Hepatocyte (in vitro differentiated cells): ENCODE measurements around the gene PKD2L2. TPM values are rescaled to one million over a fixed set of nuclear protein-coding genes. Genes with fewer than 3 reads are reported as not detected.

Source experiments
- DNase-seq: peaks from one replicate; pipeline ENCODE4 v3.0.0-alpha.2; 2016; ENCODE audit warnings: low spot score
- H2AFZ ChIP-seq: fragments of 200-600 bp; sonication (generic); 2 replicates; pipeline ENCODE4 v1.6.0; 2016; ENCODE audit warnings: antibody characterized with exemption, mild to moderate bottlenecking
- H3K27ac ChIP-seq: fragments of 200-600 bp; sonication (generic); 2 replicates; pipeline ENCODE4 v1.5.1; 2016; ENCODE audit warnings: mild to moderate bottlenecking
- H3K27me3 ChIP-seq: fragments of 200-600 bp; sonication (generic); 2 replicates; pipeline ENCODE4 v1.6.1; 2016
- H3K36me3 ChIP-seq: fragments of 200-600 bp; sonication (generic); replicated peaks from 2 replicates; pipeline ENCODE4 v1.5.1; 2016; ENCODE audit warnings: low read depth; ENCODE audit not compliant: insufficient read depth
- H3K4me1 ChIP-seq: fragments of 200-600 bp; sonication (generic); 2 replicates; pipeline ENCODE4 v1.5.1; 2016; ENCODE audit warnings: mild to moderate bottlenecking, moderate library complexity; ENCODE audit not compliant: insufficient read depth
- H3K4me2 ChIP-seq: fragments of 200-600 bp; sonication (generic); 2 replicates; pipeline ENCODE4 v1.6.0; 2016
- H3K4me3 ChIP-seq: fragments of 200-600 bp; sonication (generic); 2 replicates; pipeline ENCODE4 v1.5.1; 2016; ENCODE audit warnings: mild to moderate bottlenecking
- H3K79me2 ChIP-seq: fragments of 200-600 bp; sonication (generic); 2 replicates; pipeline ENCODE4 v1.6.0; 2017; ENCODE audit warnings: mild to moderate bottlenecking
- H3K9me2 ChIP-seq: fragments of 200-600 bp; sonication (generic); replicated peaks from 2 replicates; pipeline ENCODE4 v1.6.0; 2017; ENCODE audit warnings: mild to moderate bottlenecking; ENCODE audit not compliant: insufficient read depth
- H3K9me3 ChIP-seq: fragments of 200-600 bp; sonication (generic); 2 replicates; pipeline ENCODE4 v1.5.1; 2016; ENCODE audit warnings: low read depth, mild to moderate bottlenecking
- H4K20me1 ChIP-seq: fragments of 200-600 bp; sonication (generic); 2 replicates; pipeline ENCODE4 v1.6.0; 2016; ENCODE audit warnings: mild to moderate bottlenecking; ENCODE audit not compliant: insufficient read depth, poor library complexity, severe bottlenecking
- CTCF ChIP-seq: fragments of 200-600 bp; sonication (generic); IDR thresholded peaks from 2 replicates; pipeline ENCODE4 v1.5.1; 2016; ENCODE audit warnings: antibody characterized with exemption, mild to moderate bottlenecking; ENCODE audit not compliant: poor library complexity
- EZH2 ChIP-seq: fragments of 200-600 bp; sonication (generic); IDR thresholded peaks from 2 replicates; pipeline ENCODE4 v1.6.1; 2016; ENCODE audit warnings: antibody characterized with exemption, mild to moderate bottlenecking, borderline replicate concordance
- EZH2phosphoT487 ChIP-seq: fragments of 200-600 bp; sonication (generic); IDR thresholded peaks from one replicate; pipeline ENCODE4 v1.6.1; 2018; ENCODE audit warnings: antibody characterized with exemption, mild to moderate bottlenecking, low read depth, moderate library complexity; ENCODE audit not compliant: unreplicated experiment, severe bottlenecking
- WGBS: methylation state at CpG from one replicate; pipeline ENCODE4 v1.1.6; 2016; ENCODE audit warnings: low lambda C conversion rate; ENCODE audit errors: missing lambda C conversion rate; 5-methylcytosine and 5-hydroxymethylcytosine counted together
- polyA plus RNA-seq: library from polyadenylated mRNA; unstranded; fragments of >200 nt; fragmentation: Nextera tagmentation; extraction: Ambion mirVana; gene quantifications from 2 replicates; pipeline ENCODE4 v1.2.1, GENCODE V29; 2016
- total RNA-seq: library from RNA; depleted of rRNA; stranded (reverse); fragments of >200 nt; gene quantifications from 2 replicates; pipeline ENCODE4 v1.2.3, GENCODE V29; 2014

Gene PKD2L2
- total and polyA plus RNA-seq, 2 experiments from 2014 or later = 0.11 TPM; not detected in 1

GRCh38 chr5:137876101-137876500 is 13.2 kb upstream of the PKD2L2 start:
- Histone ChIP-seq H4K20me1 (no peaks in the 10 kb centered on the region), H3K27ac (no peak overlapping the region), H3K36me3 (no peaks in the 10 kb centered on the region)

GRCh38 chr5:137880313-137880712 is 8.9 kb upstream of the PKD2L2 start:
- Histone ChIP-seq H3K79me2 (no peaks in the 10 kb centered on the region), H3K27me3 (no peaks in the 10 kb centered on the region), H3K9me3 (no peaks in the 10 kb centered on the region), H3K4me3 (no peak overlapping the region), H2AFZ (no peak overlapping the region), H3K36me3 (no peaks in the 10 kb centered on the region), H4K20me1 (no peaks in the 10 kb centered on the region), H3K9me2 (no peaks in the 10 kb centered on the region), H3K27ac (no peak overlapping the region), H3K4me1 (no peaks in the 10 kb centered on the region), H3K4me2 (no peak overlapping the region)
- no peak for DNase-seq
- 74% methylated on average over 1 of the region's 1 CpG for WGBS
- TF ChIP-seq EZH2phosphoT487 = no peak
- no peak for TF ChIP-seq EZH2
- TF ChIP-seq CTCF = no peak

More at GRCh38 chr5:137876101-137876500, 13.2 kb upstream of the PKD2L2 start:
- Histone ChIP-seq H3K9me3 (no peaks in the 10 kb centered on the region), H3K79me2 (no peaks in the 10 kb centered on the region), H3K9me2 (no peaks in the 10 kb centered on the region), H3K4me3 (no peak overlapping the region), H3K4me2 (no peak overlapping the region), H3K4me1 (no peaks in the 10 kb centered on the region), H3K27me3 (no peaks in the 10 kb centered on the region), H2AFZ (no peak overlapping the region)
- TF ChIP-seq EZH2 = no peak
- no peak for TF ChIP-seq CTCF
- TF ChIP-seq EZH2phosphoT487 = no peak
- DNase-seq = no peak

GRCh38 chr5:137887831-137888230 is 1.4 kb upstream of the PKD2L2 start:
- 70% methylated on average over 2 of the region's 2 CpGs for WGBS

More at GRCh38 chr5:137887831-137888230, 1.4 kb upstream of the PKD2L2 start:
- Histone ChIP-seq H2AFZ (no peak overlapping the region), H3K9me2 (no peaks in the 10 kb centered on the region), H3K4me2 (no peak overlapping the region), H3K27me3 (no peaks in the 10 kb centered on the region), H3K27ac (no peak overlapping the region), H3K4me1 (no peaks in the 10 kb centered on the region), H3K36me3 (no peaks in the 10 kb centered on the region), H3K9me3 (no peaks in the 10 kb centered on the region), H3K79me2 (no peaks in the 10 kb centered on the region), H3K4me3 (no peak overlapping the region), H4K20me1 (no peaks in the 10 kb centered on the region)
- TF ChIP-seq EZH2phosphoT487 = no peak
- no peak for TF ChIP-seq CTCF
- TF ChIP-seq EZH2 = no peak
- DNase-seq = no peak
